Stimulated activated CD4-positive, alpha-beta T cell treated with anti-CD3 and anti-CD28 coated beads, Interleukin-4, amount 100 ng/mL, for 48 hours (primary cell): ENCODE data around the gene DCUN1D3.

Source experiments
- DNase-seq, 2 donors: peaks; one replicate each; pipeline ENCODE4 v3.0.0-alpha.2; 2020; ENCODE audit warnings: low read depth in 2 of 2

DCUN1D3 gene

DNA sequence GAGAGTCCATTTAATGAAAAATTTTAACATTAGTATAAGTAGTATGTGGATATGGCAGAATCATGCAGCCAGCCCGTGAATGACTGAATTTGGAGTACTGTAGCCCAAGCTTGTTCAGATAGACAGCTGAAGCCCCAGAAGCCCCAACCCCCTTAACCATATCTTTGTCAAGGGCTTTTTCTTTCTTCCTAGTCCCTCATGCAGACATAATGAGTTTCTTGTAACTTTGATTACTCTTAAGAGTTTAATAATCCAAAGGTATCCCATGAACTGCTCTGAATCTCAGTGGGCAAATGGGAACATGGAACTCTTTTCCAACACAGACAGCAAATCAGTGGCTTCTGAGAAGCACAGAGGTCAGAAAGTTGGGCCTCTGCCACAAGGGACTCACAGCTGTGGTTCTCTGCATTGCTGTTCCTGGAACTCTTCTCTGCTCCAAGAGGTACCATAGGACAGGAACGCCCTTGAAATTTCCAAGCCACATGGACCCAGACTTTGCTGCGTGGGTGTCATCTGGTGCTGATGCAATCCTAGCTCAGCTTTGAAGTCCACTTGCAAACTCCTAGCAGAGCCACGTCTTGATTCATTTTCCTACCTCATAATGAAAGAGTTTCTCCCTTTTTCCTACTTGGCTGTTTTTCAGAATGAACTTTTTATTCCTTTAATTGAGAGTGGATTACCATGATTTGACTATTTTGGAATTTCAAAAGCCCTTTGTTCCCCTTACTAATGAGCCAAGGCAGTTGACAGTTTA lies 18.5 kb upstream of the DCUN1D3 start:
- DNase-seq = no peak

DNA sequence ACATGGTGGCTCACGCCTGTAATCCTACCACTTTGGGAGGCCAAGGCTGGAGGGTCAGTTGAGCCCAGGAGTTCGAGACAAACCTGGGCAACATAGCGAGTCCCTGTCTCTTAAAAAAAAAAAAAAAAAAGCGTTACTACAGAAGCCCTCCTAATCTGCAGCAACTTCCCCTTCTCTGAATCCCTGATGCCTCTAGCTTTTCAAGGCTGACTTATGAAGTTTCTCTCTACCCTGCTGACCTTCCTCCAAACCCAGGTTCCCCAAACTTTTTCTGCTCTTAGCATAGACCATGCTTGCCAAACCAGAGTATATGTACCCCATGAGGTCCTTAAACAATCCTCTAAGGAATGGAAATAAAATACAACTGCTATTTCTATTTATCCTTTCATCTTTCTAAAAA lies 16.8 kb upstream of the DCUN1D3 start:
- no peak for DNase-seq

DNA sequence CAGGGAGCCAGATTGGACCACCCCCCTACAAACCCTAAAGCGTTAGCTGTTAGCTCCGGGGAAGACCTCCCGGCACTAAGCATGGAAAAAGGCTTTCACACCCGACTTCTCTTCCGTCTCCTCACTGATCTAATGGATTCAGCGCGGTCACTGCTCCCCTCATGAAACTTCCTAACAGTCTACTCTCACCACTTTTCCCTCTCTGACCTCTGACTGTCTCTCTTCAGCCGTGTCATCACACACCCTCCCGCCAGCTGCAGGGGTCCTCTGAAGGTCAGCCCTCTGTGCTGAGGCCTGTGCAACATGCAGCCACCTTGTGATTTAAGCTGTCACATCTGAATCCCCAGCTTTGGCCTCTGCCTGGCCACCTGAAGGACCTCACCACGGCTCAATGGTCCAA lies 16.1 kb upstream of the DCUN1D3 start:
- no peak for DNase-seq

DNA sequence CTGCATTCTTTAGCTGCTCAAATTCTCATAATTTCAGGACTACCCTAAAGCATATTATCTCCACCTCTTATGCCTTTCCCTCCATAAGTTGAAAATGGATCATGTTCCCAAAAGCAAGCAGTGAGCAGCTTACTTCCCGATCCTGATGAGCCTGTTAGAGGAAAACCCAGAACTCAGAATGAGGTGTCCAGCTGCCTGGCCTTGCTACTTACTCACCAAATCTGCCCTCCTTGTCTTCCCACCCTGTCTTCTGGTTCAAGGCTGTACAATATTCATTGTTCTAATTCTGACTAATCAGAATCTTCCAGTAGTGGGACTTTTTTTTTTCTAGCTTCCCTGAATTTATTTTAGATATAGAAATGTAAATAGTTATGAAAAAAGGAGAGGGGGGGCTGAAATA lies 11.2 kb upstream of the DCUN1D3 start:
- no peak for DNase-seq

DNA sequence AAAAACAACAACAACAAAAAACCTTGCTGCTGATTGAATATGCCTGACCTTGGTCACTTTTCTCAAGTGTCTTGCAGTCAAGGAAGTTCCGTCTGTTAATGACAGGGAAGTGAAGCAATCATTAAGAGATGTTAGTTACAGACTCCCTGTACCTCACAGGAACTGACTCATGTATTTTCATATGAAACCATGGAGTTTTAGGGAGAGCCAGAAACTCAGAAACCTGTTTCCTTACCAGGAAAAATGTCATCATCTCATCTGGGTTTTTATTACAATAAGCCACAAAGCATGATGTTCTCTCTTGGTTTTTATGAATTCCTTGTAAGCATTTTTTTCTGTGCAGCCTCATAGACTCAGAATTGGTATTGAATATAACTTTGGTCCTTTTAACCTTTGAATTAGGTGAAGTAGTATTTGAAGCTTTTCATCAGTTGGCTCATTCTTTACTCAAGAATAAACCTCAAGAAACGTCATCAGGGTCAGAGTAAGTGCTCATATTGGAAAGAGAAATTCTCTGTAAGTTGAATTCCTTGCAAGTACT lies 10.7 kb upstream of the DCUN1D3 start:
- DNase-seq = no peak

DNA sequence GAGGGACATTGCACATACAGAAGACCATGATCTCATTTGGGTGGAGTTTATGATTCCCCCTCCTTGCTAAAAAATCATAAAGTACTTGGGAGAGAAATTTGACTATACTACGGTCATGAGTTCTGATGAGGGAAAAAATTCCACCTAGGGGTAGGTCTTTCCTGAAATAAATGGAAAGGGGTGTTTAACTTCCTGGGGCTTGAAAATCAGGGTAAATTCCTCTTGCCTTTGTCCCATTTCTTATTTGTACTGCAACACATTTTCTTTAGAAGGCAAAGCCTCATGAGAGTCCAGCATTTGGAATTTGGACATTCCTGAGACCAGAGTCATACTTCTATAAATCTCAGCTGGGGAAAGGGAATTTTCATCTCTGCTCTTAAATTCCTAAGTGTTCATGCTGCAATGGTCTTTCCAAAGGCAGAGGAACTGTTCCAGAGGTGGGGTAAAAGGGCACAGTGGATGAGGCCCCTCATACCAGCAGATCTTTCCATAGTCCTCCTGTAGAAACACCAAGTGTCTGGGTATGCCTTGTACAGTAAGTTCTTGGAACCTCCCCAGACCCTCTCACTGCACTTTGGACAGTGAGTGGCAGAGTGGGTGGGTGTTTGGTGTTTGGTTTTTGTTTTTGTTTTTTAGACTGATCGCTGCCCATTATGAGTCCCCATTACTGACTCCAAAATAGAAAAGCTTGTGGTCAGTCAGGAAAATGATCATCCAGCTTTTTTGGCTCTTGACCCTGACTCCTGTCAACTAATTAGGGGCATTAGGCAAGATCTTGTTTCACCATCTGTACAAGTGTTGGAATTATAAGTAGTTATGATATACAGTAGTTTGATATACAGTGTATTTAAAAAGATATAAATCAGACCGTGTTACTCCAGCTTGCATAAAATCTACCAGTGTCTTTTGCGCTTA lies 6.4 kb upstream of the DCUN1D3 start:
- no peak for DNase-seq

DNA sequence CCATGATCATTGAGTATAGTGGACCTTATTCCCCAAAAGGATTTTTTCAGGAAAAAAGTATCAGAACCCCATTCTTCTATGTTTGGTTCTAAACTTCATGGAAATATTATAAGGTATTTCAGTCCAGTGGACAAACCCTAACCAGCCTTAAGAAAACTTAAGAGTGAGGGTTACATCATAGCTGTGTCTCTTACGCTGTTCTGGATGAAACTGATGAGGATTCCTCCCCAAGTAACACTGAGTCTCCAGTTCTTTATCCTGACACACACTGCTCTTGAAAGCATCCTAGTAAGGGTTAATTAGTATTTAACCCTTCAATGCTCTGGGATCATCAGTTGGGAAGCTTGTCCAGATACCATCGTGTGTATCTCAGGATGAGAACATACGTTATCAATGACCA lies 5.4 kb upstream of the DCUN1D3 start:
- no peak for DNase-seq

DNA sequence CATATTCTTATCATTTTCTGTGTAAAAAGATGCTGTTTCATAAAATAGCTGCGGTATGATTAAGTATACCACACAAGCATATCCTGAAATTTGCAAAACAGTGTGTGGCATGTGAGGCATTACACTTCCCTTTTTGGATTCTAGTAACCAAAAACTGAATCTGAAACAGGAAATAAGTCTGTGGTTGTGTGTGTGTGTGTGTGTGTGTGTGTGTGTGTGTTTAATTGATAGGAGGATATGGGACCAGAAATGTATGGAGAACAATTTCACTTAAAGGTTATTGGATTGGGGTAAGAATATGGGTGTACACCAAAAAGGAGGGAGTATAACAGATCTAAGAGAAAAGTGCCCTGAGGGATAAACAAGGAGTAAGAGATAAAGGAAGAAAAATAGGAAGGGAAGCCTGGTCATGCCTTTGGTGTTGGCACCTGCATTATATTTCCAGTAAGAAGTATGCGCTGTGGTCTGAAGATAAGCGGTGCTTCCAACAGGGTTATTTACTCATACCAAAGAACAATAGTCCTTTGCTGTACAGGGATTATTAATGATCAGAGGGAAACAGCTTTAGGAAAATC lies 4.4 kb upstream of the DCUN1D3 start:
- no peak for DNase-seq

DNA sequence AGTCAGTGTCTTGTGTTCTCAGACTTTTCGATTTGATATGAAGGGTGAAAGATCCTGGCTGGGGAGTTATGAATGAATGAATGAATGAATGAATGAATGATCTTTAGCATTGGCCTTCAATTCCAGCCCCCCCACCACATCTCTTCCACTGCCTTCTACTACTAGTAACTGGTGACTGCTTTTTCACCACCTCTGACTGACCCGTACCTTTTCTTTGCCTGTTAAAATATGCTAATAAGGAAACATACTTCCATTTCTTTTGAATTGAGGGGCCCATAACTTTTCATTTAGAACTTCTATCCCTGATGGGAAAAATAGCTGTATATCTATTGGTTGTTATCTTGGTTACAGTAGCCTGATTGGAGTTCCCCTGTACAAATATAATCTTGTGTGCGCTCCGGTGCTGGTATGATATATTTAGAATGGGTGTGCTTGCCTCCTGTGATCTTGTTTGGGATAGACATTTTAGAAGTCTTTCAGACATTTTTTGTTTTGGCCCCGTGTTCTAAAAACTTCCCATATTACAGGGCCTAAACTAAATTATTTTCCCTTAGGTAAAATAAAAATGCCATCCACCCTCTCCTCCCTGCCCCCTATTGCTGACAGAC lies 3.8 kb upstream of the DCUN1D3 start:
- no peak for DNase-seq

DNA sequence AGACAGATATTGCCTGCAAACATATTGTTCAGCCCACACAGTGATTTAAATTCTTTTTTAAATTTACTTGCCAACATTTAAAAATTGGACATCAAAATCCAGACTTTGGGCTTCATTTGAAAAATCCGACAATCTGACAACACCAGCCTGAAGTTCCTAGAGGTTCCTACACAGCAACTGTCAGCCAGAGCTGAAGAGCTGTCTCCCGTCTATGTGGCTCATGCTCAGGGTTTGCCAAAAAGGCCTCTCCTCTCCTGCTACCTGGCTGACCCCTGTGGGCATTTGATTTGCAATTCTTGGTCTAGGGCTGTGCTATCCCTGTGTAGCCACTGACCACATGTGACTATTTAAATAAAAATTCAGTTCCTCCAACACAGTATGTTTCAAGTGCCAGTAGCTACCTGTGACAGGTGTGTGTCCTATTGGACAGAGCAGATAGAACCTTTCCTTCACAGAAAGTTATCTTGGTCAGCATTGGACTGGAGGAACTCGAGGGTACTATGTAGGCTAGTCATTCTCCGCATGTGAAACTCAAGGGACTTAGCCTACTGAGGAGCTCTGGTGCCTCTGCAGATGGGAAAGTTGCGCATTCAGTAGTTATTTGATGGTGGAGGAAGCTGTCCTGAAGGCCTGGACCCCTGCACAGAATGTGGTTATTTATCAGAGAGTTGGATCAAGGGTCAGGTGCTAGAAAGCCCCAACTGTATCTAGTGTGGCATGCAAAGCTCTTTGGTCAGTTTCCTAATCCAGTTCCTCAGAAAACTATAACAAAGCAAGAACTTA lies 3.1 kb upstream of the DCUN1D3 start:
- DNase-seq = no peak

DNA sequence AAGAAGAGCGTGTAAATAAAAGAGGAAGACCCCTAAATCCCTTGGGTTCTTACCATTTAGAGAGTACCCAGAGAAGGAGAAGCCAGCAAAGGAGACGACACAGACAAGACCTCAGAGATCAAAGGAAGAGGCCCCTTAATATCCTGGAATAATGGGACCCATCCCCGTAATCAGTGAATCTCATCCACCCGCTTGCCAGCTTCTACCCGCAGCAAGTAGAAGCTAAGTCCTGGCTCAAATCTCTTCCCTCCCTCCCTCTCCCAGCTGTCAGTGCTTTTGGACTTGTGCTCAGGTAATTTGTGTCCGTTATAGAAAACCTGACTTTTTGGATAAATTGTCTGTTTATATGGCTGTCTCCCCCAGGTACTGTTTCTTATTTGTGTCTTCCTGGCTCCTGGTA lies 2.3 kb upstream of the DCUN1D3 start:
- DNase-seq = no peak

DNA sequence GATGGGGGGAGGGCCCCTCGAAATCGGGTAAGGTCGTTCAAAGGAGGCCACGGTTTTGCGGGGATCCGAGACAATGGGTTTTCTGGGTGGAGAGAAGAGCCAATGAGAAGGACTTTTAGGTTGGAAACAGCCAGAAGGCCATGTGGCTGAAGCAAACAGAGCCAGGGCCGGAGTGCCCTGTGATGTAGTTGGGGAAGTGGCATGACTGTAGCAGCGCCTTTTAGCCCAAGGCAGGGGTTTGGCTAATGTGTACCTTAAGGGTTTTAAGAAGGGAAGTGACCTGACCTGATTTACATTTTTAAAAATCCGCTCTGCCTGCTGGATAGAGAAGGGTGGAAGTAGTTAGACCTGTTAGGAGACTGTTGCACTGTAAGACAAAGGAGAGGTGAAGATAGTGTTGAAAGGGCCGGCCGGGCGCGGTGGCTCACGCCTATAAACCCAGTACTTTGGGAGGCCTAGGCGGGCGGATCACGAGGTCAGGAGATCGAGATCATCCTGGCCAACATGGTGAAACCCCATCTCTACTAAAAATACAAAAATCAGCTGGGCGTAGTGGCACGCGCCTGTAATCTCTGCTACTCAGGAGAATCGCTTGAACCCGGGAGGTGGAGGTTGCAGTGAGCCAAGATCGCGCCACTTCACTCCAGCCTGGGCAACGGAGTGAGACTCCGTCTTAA lies 1.4 kb upstream of the DCUN1D3 start:
- DNase-seq = no peak

DNA sequence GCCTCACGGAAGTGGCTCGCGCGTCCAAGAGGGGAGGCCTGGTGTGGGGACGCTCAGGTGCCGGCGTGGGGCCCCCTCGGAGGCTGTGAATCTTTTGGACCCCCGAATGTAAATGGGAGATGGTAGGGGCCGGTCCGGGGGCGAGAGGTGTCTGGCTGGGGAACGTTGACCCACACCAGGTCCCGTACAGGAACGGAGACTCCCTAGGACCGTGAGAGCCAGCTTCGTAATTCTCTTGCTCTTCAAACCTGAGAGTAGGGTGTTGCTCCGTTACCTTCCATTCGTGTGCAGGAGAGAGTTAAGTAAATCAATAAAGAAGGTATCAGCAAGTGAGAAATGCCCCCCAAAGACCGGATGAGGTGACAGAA lies 894 bp upstream of the DCUN1D3 start:
- DNase-seq = no peak

DNA sequence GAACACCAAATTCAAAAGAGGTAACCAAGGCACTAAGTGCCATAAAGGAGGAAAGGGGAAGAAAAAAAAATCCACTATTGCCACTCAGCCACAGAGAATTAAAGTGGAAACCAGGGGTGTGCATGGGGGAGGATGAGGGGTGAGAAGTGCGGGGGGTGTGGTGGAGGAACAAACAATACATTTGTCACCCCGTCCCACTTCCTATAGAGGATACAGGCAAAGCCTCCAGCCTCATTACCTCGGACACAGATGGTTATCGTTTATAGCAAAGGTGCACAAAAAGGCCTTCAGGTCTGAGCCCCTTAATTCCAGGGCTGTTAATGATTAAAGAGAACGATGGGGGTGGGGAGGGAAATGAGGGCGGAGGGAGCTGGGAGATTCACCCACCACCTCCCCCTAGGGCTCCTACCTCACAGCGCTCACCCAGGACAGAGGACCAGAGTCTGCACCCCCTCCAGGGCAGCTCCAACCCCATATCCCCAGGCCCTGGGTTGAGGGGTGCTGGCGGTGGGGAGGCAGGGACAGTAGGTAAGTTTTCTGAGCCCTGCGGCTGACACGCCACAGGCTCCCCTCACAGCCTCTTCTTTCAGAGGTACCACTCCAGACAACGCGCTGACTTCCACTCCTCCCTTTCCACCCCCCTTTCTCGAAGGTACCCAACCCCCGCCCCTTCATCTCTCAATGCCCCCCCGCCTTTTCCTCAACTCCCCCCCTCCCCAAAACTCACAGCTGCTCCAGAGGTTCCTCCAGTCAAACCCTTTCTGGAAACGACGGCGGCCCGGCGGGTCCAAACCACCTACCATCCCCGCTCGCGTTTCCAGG lies 470 bp downstream of the DCUN1D3 start:
- DNase-seq = no peak

DNA sequence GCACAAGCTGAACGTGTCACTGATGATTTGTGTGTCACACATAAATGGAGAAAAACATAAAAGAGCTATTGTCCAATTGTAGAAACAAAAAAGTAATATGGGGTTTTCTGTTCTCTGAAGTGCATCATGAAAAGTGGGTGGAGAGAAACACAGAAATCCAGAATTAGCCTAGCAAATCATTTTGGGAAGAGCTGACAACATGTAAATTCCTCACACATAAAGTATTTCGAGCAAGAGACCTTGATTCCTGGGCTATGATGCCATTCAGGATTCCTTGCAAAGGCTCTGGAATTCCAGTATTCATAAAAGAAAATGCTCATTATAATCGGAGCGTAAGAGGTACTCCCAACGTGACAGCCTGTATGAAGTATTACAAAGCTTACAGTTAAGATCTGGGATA lies 1.1 kb downstream of the DCUN1D3 start:
- DNase-seq = no peak

DNA sequence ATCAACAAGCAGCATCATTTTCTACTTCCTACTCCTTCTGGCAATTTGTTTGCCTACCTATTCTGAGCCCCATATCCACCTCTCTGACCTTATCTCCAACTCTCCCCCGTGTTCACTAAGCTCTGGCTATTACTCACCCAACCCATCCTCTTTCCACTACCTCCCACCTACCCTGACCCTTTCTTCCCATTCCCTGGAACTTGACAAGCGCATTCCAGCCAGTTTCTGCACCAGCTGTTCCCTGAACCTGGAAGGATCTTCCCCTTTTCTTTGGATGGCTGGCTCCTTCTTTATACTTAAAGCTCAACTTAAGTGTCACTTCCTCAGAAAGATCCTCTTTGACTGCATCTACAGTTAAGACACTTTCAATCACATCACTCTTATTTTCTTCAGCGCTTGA lies 2.2 kb downstream of the DCUN1D3 start:
- no peak for DNase-seq

DNA sequence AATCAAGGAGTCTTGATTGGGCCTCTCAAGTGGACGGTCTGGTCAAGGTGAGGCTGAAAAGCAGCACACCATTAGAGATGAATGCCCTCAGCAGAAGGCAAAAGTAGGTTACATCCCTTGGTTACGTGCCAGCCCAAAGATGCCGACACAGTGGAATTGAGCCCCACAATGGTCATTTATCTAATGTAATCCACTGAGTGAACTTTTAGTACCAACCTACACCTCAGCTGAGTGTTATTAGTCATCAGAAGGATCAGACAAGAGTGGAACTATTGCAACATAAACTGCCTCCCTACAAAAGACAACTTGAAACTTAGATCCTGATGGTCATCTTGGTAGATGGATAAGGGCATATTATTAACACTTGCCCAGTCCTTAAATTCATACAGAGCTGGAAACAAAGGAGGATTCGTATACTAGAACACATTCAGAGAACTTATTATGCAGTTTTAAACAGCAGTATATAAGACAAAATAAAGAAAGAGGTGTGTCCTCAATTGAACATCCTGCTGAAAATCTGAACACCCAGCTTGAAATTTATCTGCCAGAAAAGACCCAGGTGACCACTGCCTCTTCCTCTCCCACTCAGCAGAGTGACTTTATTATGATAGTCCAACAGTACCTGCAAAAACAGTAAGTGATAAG lies 2.8 kb downstream of the DCUN1D3 start:
- no peak for DNase-seq

DNA sequence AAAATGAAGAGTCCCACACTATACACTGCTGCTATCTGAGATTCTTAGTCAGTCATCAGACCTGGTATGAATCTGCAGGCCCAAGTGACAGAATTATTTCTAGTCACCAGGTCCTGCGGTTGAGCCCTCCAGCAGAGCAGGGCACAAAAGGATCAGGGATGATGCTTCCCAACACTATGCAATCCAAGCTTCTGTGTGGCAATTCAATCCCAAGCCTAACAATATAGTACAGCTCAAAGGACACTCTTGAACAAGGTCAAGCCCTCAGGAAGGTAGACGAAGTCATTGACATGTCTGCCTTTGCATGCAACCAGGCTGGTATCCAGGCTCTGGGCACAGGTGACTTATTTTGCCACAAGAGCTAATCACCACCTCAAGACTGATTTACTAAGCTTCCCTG lies 5.8 kb downstream of the DCUN1D3 start:
- no peak for DNase-seq

DNA sequence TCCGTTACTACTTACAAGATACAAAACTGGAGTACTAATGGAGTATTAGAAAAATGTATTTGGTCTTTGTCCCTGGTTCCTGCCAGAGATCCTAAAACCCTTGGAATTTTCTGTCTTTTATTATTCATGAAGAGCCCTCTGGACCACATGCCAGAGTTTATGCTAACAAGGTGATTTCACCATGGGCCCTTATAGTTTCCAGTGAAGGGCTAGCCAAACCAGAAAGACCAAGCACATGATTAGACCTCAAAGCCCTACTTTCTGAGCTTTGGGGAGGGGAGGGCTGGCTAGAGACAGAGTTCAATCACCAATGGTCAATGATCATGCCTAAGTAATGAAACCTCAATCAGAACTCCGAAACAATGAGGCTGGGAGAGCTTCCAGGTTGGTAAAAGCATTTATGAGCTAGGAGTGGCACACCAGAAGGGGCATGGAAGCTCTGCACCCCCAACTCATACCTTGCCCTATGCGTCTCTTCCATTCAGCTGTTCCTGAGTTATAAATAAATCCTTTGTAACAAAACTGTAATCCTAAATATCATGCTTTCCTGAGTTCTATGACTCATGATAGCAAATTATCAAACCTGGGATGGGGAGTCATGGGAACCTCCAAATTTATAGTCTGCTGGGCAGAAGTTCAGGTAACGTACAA lies 10.4 kb downstream of the DCUN1D3 start:
- no peak for DNase-seq
